NCI-H1105 (cell line): ENCODE measurements around the gene UBR7.
"Not testable (repeated sequence)": the region's sequence is repeated elsewhere in the genome, so short reads cannot be mapped to it uniquely, and the experiment has no call there.

Source experiments
- DNase-seq: peaks from one replicate; lab custom pipeline; 2025; lab: John Stamatoyannopoulos, UW

UBR7 gene

DNA sequence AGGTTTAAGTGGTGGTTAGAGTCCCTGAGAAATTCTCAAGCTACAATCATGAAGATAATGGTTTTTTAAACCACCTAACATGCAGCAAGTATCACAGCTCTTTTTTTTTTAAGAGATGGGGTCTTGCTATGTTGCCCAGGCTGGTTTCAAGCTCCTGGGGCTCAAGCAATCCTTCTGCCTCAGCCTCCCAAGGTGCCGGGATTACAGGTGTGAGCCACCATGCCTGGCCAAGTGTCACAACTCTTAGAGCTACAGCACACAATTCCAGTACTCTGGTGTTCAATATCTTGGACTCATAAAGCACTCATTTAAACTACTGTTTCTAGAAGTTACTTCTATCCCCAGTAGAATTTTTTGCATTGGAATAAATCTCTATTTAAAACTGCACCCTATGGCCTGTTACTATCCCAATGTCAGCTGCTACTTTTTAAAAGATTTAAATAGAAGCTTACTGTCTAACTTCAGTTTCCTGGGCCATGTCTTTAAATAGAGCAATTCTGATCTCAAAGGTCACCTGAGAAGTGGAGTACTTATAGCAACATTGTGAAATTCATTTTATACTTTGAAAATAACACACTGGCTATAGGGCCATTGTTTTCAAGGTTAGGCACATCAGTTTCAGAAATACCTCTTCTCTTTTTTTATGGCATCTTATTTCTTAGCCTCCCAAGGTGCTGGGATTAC lies 11.6 kb upstream of the UBR7 start:
- DNase-seq = no peak

- no peak for DNase-seq
Observed at GRCh38 chr14:93199031-93199430, 8.0 kb upstream of the UBR7 start.

DNA sequence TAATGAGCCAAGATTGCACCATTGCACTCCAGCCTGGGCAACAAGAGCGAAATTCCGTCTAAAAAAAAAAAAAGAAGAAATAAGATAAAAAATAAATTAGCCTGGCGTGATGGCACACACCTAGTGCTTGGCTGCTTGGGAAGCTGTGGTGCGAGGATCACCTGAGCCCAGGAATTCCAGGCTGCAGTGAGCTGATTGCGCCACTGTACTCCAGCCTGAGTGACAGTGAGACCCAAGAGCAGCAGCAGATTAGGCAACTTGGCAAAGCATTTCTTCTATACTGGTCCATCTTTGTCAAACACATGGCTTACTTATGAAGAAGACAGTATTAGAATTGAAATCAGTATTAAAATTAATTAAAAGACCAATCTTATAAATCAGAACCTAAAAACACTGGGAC lies 6.5 kb upstream of the UBR7 start:
- DNase-seq = no peak

- no peak for DNase-seq
Observed at GRCh38 chr14:93201155-93201704, 5.8 kb upstream of the UBR7 start.

GRCh38 chr14:93207468-93208308 lies 632 bp downstream of the UBR7 start:
- DNase-seq = no peak

DNA sequence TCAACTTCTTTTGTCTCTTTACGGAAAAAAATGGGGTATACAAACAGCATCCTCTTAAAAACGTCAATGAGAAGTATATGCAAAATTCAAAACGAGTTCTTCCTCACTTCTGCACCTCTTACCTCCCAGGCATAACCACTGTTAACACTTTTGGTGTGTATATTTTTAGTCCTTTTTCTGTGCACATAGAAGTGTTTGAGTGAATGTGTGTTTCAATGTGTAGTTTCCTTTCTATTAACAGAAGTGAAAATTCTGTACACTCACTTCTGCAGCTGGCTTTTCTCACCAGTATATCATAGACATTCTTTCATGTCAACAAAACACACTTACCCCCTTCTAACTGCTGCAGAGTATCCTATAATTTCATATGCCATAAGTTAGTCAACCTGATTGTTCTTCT lies 5.4 kb downstream of the UBR7 start:
- no peak for DNase-seq

GRCh38 chr14:93214598-93214997 lies 7.5 kb downstream of the UBR7 start:
- DNase-seq = no peak

- DNase-seq = peak; percentile 29
Observed at GRCh38 chr14:93219103-93219726, 12.2 kb downstream of the UBR7 start.

GRCh38 chr14:93220509-93220908 lies 13.5 kb downstream of the UBR7 start:
- DNase-seq = no peak

DNA sequence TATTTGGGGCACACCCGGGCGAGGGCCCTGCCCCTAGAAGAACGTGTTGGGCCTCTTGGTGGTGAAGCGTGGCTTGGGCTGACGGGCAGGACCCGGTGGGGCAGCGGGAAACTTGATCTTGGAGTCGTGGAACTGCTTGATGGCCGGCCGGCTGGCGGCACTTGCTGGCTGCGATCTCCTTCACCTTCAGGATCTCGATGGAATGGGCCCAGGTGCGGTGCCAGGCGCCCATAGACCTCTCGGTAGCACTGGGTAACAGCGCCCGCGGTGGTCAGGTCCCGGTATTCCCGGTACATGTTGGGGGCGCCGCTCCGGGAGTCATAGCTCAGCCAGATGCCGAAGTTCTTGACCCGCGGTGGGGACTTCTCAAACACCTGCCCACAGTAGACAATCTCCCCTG lies 16.5 kb downstream of the UBR7 start:
- DNase-seq = no peak

DNA sequence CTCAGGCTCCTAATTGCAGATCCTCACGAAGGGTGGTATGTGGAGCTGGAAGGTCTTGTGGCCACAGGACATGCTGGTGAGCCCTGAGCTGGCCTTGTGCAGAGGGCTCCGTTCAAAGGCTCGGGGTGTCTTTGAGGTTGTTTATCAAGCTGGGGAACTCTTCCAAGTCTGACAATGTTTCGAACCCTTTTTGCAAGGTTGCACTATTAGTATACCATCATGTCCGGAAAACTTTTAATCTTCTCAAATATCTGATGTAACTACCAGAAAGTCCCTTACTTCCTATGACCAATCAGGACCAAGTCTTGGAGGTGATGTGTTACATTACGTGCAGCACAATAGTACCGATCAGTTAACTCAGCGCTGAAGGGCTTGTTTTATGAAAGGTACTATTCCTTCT lies 21.5 kb downstream of the UBR7 start:
- DNase-seq = no peak

DNA sequence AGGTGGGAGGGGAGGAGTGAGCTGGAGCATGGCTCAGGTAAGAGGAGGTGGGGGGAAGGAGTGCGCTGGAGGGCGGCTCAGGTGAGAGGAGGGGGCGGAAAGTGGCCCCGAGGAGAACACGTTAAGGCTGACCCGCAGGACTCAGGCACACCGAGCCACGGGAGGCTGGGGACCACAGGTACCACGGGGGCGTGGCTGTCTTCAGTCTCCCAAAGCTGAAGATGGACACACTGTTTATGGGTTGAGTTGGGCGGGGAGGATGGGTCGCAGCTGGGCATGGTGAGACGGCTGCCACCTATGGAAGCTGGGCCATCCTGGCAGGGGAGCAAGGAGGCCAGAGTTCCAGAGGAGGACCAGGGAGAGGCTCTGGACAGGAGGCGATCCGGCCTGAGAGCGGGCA lies 23.5 kb downstream of the UBR7 start:
- no peak for DNase-seq

GRCh38 chr14:93231129-93231979 lies 24.3 kb downstream of the UBR7 start:
- peak; percentile 24 for DNase-seq

- no peak for DNase-seq
Observed at GRCh38 chr14:93232159-93232558, 25.1 kb downstream of the UBR7 start.

DNA sequence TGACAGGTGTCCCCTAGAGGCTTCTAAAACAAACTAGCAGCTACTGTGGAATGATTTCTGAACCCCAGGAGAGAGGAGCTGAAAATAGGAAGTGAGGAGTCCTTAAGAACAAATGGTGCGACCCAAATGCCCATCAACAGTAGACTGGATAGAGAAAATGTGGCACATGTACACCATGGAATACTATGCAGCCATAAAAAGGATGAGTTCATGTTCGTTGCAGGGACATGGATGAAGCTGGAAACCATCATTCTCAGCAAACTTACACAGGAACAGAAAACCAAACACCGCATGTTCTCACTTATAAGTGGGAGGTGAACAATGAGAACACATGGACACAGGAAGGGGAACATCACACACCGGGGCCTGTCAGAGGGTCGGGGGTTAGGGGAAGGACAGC lies 26.0 kb downstream of the UBR7 start:
- DNase-seq = not testable (repeated sequence)

- no peak for DNase-seq
Observed at GRCh38 chr14:93234798-93235197, 27.7 kb downstream of the UBR7 start.

GRCh38 chr14:93239869-93240677 lies 33.0 kb downstream of the UBR7 start:
- no peak for DNase-seq

DNA sequence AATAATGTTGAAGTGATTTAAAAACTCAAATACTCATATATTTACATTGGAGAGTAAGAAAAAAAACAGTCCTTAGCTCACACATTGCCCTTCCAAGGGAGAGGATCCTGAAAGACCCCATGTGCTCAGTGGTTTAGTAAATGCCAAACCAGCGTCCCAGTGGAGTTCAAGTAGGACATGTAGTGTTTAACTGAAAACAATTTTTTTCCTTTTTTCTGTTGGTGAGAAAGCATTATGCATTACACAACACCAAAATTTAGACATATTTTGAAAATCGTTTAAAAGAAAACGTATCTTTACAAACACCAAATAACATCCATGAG lies 33.6 kb downstream of the UBR7 start:
- DNase-seq = no peak

DNA sequence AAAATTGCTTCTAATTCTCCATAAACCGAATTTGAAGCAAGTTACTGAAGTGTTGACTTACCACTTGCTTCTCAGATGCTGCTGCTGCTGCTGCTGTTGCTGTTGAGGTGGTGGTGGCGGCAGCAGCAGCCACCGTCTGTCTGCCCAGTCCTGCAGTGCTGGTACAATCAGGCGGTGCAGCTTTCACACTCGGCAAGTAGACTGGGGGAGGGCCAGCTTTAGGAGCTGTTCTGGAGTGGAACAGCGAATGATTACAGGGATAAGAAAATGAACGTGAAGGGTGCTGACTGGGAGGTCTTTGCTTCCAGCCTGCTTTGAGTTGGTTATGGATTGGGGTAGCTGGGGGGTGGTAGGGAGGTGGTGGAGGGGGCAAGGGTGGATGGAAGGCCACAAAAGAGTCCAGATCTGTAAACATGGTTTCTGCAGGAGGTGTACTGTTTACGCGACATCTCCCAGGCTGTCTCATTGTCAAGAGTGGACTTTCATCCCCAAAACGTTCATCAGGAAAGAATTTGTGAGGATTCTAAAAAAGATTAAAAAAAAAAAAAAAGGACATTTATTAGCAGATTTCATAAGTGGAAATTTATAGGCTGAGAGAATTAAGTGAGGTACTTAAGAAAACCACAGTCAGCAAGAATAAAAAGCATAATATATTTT lies 38.8 kb downstream of the UBR7 start:
- DNase-seq = no peak

DNA sequence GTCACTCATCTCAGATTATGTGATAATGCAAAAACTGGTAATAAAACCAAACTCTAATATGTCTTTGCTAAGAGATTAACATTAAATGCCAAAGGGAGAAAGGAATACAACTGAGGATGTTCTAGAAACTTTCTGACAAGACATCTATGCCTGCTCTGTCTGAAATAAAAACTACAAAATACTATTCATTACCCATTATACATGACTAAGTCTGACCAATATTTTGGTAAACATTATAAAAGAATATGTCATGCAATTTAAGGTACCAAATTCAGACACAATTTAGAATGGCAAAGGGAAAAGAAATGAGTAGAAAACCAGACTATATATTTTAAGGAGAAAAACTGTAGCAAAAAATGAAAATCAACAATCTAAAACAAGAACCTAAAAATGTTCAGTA lies 39.5 kb downstream of the UBR7 start:
- DNase-seq = no peak
